GM23338 (cell line): ENCODE data around the gene TMEM191C. TPM values are rescaled to one million over a fixed set of nuclear protein-coding genes. Genes with fewer than 3 reads are reported as not detected.

Source experiments
- ATAC-seq: fragments of 200-7000 bp; cut with Tn5 transposase; 3 replicates; pipeline ENCODE4 v1.9.1; 2020
- DNase-seq: peaks from one replicate; pipeline ENCODE4 v3.0.0-alpha.2; 2015; ENCODE audit warnings: low spot score
- H2AFZ ChIP-seq: fragments of 200-600 bp; sonication (generic); 2 replicates; pipeline ENCODE4 v1.8.0; 2016; ENCODE audit warnings: antibody characterized with exemption, mild to moderate bottlenecking, moderate library complexity
- H3F3A ChIP-seq: fragments of 200-600 bp; sonication (generic); replicated peaks from 2 replicates; pipeline ENCODE4 v1.8.0; 2017; ENCODE audit warnings: antibody characterized with exemption, mixed run types, low read depth
- H3K27ac ChIP-seq: fragments of 200-600 bp; sonication (generic); 2 replicates; pipeline ENCODE4 v1.6.1; 2016; ENCODE audit warnings: low read depth
- H3K27me3 ChIP-seq: fragments of 200-600 bp; sonication (generic); 2 replicates; pipeline ENCODE4 v1.8.0; 2016; ENCODE audit warnings: mild to moderate bottlenecking, mixed run types, moderate library complexity; ENCODE audit not compliant: insufficient read depth
- H3K36me3 ChIP-seq: fragments of 200-600 bp; sonication (generic); 2 replicates; pipeline ENCODE4 v1.8.0; 2016; ENCODE audit warnings: mild to moderate bottlenecking; ENCODE audit not compliant: insufficient read depth
- H3K4me1 ChIP-seq: fragments of 200-600 bp; sonication (generic); 2 replicates; pipeline ENCODE4 v1.8.0; 2016; ENCODE audit warnings: mild to moderate bottlenecking, moderate library complexity; ENCODE audit not compliant: insufficient read depth
- H3K4me2 ChIP-seq: fragments of 200-600 bp; sonication (generic); 2 replicates; pipeline ENCODE4 v1.7.1; 2017; ENCODE audit warnings: mixed run types
- H3K4me3 ChIP-seq: fragments of 200-600 bp; sonication (generic); 2 replicates; pipeline ENCODE4 v1.6.1; 2016; ENCODE audit warnings: mixed run types
- H3K79me2 ChIP-seq: fragments of 200-600 bp; sonication (generic); replicated peaks from 2 replicates; pipeline ENCODE4 v1.8.0; 2017; ENCODE audit warnings: mild to moderate bottlenecking; ENCODE audit not compliant: insufficient read depth
- H3K9me2 ChIP-seq: fragments of 200-600 bp; sonication (generic); 2 replicates; pipeline ENCODE4 v1.8.0; 2017; ENCODE audit not compliant: insufficient read depth
- H4K20me1 ChIP-seq: fragments of 200-600 bp; sonication (generic); replicated peaks from 2 replicates; pipeline ENCODE4 v1.8.0; 2017; ENCODE audit warnings: mild to moderate bottlenecking; ENCODE audit not compliant: insufficient read depth
- H3K27ac Mint-ChIP-seq: 2 replicates; pipeline ENCODE4 v1.8.0; 2020; ENCODE audit warnings: inconsistent platforms, mild to moderate bottlenecking, moderate library complexity, mixed read lengths
- H3K27me3 Mint-ChIP-seq: 3 replicates; pipeline ENCODE4 v1.8.0; 2022; ENCODE audit warnings: low read depth, mild to moderate bottlenecking, moderate library complexity, mixed read lengths, inconsistent platforms; ENCODE audit not compliant: insufficient read depth, poor library complexity
- H3K36me3 Mint-ChIP-seq: 3 replicates; pipeline ENCODE4 v1.8.0; 2021; ENCODE audit warnings: low read depth, mild to moderate bottlenecking, inconsistent platforms, moderate library complexity, mixed read lengths
- H3K4me1 Mint-ChIP-seq: 3 replicates; pipeline ENCODE4 v1.8.0; 2020; ENCODE audit warnings: mild to moderate bottlenecking, inconsistent platforms, mixed read lengths
- H3K4me3 Mint-ChIP-seq: 3 replicates; pipeline ENCODE4 v1.8.0; 2021; ENCODE audit warnings: moderate library complexity, mild to moderate bottlenecking, inconsistent platforms, mixed read lengths
- H3K9me3 Mint-ChIP-seq: 3 replicates; pipeline ENCODE4 v1.8.0; 2020; ENCODE audit warnings: moderate library complexity, mild to moderate bottlenecking, inconsistent platforms, mixed read lengths
- EZH2phosphoT487 ChIP-seq: fragments of 200-600 bp; sonication (generic); IDR thresholded peaks from one replicate; pipeline ENCODE4 v1.8.1; 2018; ENCODE audit warnings: antibody characterized with exemption; ENCODE audit not compliant: unreplicated experiment
- polyA plus RNA-seq: library from polyadenylated mRNA; unstranded; fragments of >200 nt; fragmentation: Nextera tagmentation; extraction: Ambion mirVana; gene quantifications from 2 replicates; pipeline ENCODE4 v1.2.1, GENCODE V29; 2016
- total RNA-seq: library from RNA; depleted of rRNA; stranded (reverse); fragments of >200 nt; shearing (Covaris generic); gene quantifications from 2 replicates; pipeline ENCODE4 v1.2.3, GENCODE V29; 2014
- TF ChIP-seq, protein P1 (sequence below): fragments of 250-450 bp; sonication (Bioruptor Pico); IDR thresholded peaks from 2 replicates; pipeline ENCODE4 v1.5.0; 2020; ENCODE audit warnings: mild to moderate bottlenecking, moderate library complexity
- TF ChIP-seq, protein P2 (sequence below), 2 experiments: fragments of 200-600 bp in 1 of 2; sonication (generic) in 1 of 2; conservative IDR thresholded peaks; 2 replicates each; pipeline versions ENCODE4 v1.5.1 to v1.6.1; 2016 to 2017; ENCODE audit warnings: antibody characterized with exemption in 2 of 2, low read depth in 2 of 2, mild to moderate bottlenecking in 2 of 2, moderate library complexity in 1 of 2

TMEM191C gene
- total and polyA plus RNA-seq, 2 experiments from 2014 or later = 2.8 to 6.1 TPM

DNA sequence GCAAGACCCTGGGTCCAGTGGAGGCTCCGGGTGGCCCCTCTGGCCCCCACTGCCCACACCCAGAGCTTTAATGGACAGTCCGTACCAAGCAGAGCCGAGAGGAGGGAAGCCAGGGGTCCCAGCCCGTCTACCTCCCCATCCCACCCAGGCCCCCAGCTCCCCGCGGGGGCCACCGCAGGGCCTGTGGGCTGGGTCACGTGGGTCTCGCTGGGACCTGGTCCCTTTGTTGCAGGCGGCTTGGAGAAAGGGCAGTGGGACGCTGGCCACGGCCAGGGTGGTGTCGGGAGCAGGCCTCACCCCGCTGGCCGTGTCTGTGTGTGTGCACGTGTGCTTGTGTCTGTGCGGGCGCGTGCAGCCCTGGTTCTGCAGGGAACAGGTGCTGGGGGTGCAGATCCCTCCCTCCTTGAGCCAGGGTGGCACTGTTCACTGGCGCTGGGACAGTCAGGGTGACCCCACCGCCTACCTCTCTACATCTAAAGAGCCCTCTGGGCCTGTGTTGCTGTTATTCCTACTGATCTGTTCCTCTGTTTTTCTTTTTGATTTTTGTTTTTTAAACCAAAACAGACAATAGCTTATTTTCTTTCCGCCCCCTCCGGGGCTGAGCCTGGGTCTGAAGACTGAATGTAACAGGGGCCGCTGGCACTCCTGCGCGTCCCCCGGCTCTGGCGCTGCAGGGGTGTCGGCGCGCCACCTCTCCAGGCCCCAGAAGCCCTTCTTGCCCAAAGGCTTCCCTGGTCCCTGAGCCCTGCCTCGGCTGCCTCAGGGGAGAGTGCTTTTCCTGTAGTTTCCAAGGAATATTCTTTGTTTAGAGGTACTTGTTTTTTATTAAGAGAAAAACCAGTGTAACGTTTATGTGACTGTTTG is 20.1 kb upstream of the TMEM191C start (continued):
- TF ChIP-seq, protein P1, sequence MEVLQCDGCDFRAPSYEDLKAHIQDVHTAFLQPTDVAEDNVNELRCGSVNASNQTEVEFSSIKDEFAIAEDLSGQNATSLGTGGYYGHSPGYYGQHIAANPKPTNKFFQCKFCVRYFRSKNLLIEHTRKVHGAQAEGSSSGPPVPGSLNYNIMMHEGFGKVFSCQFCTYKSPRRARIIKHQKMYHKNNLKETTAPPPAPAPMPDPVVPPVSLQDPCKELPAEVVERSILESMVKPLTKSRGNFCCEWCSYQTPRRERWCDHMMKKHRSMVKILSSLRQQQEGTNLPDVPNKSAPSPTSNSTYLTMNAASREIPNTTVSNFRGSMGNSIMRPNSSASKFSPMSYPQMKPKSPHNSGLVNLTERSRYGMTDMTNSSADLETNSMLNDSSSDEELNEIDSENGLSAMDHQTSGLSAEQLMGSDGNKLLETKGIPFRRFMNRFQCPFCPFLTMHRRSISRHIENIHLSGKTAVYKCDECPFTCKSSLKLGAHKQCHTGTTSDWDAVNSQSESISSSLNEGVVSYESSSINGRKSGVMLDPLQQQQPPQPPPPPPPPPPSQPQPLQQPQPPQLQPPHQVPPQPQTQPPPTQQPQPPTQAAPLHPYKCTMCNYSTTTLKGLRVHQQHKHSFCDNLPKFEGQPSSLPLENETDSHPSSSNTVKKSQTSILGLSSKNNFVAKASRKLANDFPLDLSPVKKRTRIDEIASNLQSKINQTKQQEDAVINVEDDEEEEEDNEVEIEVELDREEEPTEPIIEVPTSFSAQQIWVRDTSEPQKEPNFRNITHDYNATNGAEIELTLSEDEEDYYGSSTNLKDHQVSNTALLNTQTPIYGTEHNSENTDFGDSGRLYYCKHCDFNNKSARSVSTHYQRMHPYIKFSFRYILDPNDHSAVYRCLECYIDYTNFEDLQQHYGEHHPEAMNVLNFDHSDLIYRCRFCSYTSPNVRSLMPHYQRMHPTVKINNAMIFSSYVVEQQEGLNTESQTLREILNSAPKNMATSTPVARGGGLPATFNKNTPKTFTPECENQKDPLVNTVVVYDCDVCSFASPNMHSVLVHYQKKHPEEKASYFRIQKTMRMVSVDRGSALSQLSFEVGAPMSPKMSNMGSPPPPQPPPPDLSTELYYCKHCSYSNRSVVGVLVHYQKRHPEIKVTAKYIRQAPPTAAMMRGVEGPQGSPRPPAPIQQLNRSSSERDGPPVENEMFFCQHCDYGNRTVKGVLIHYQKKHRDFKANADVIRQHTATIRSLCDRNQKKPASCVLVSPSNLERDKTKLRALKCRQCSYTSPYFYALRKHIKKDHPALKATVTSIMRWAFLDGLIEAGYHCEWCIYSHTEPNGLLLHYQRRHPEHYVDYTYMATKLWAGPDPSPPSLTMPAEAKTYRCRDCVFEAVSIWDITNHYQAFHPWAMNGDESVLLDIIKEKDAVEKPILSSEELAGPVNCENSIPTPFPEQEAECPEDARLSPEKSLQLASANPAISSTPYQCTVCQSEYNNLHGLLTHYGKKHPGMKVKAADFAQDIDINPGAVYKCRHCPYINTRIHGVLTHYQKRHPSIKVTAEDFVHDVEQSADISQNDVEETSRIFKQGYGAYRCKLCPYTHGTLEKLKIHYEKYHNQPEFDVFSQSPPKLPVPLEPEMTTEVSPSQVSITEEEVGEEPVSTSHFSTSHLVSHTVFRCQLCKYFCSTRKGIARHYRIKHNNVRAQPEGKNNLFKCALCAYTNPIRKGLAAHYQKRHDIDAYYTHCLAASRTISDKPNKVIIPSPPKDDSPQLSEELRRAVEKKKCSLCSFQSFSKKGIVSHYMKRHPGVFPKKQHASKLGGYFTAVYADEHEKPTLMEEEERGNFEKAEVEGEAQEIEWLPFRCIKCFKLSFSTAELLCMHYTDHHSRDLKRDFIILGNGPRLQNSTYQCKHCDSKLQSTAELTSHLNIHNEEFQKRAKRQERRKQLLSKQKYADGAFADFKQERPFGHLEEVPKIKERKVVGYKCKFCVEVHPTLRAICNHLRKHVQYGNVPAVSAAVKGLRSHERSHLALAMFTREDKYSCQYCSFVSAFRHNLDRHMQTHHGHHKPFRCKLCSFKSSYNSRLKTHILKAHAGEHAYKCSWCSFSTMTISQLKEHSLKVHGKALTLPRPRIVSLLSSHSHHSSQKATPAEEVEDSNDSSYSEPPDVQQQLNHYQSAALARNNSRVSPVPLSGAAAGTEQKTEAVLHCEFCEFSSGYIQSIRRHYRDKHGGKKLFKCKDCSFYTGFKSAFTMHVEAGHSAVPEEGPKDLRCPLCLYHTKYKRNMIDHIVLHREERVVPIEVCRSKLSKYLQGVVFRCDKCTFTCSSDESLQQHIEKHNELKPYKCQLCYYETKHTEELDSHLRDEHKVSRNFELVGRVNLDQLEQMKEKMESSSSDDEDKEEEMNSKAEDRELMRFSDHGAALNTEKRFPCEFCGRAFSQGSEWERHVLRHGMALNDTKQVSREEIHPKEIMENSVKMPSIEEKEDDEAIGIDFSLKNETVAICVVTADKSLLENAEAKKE (CRISPR knock-in tag) = no peak

DNA sequence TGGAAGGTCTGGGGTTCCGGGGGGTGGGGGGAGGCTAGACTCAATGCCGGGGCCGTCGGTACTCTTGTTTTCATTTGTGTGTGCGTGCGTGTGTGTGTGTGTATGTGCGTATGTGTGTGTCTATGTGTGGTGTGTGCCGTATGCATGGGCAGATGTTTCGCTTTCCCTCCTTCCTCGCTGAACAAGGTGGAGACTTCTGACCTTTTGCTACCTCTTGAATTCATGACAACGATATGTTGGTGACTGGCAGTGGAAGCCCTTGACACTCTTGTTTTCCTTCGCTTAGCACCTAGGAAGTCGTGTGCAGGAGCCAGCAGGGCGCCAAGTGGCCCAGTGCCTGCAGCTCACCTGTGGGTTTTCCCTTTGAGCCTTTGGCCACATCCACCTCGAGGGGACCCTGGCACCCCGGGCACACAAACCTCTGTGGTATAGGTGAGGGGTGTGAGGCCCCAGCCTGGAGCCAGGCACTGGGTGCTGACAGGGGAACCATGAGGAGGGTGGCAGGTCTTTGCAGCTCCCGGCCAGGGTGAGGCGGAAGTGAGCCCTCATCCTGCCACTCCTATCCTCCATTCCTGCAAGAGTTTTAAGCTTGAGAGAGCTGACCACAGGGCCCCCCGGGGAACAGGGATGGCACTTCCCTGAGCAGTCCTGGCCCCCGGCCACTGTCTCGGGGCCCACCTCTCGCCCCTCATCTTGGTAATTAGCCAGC is 19.3 kb upstream of the TMEM191C start:
- Histone ChIP-seq H3K4me3 (no peak overlapping the region), H3F3A (no peaks in the 10 kb centered on the region), H3K4me2 (no peak overlapping the region), H3K27ac (no peak overlapping the region), H3K9me2 (no peaks in the 10 kb centered on the region), H3K79me2 (peaks cover 13% of the 10 kb centered on the region; the same call in 1 of the 2 replicates), H4K20me1 (peaks cover 11% of the 10 kb centered on the region), H3K36me3 (no peaks in the 10 kb centered on the region), H2AFZ (no peak overlapping the region), H3K4me1 (0 out of 2 replicates have a peak, but pooled peaks cover 11% of the 10 kb centered on the region), H3K27me3 (no peaks in the 10 kb centered on the region)
- peak; percentile 65 for ATAC-seq
- Mint-ChIP-seq H3K9me3 (no peaks in the 10 kb centered on the region; the same call in 2 of the 3 replicates), H3K36me3 (peaks cover 15% of the 10 kb centered on the region), H3K27me3 (peaks cover 11% of the 10 kb centered on the region), H3K4me3 (no peak overlapping the region), H3K4me1 (peaks cover 34% of the 10 kb centered on the region), H3K27ac (no peak overlapping the region; the same call in 1 of the 2 replicates)
- no peak for TF ChIP-seq EZH2phosphoT487
- TF ChIP-seq, protein P2, sequence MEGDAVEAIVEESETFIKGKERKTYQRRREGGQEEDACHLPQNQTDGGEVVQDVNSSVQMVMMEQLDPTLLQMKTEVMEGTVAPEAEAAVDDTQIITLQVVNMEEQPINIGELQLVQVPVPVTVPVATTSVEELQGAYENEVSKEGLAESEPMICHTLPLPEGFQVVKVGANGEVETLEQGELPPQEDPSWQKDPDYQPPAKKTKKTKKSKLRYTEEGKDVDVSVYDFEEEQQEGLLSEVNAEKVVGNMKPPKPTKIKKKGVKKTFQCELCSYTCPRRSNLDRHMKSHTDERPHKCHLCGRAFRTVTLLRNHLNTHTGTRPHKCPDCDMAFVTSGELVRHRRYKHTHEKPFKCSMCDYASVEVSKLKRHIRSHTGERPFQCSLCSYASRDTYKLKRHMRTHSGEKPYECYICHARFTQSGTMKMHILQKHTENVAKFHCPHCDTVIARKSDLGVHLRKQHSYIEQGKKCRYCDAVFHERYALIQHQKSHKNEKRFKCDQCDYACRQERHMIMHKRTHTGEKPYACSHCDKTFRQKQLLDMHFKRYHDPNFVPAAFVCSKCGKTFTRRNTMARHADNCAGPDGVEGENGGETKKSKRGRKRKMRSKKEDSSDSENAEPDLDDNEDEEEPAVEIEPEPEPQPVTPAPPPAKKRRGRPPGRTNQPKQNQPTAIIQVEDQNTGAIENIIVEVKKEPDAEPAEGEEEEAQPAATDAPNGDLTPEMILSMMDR (conservative IDR thresholded peaks at IDR 0.05; ENCODE audit: low read depth in 2 of 2) = peak; percentile 53 to 62
- TF ChIP-seq, protein P1 (CRISPR knock-in tag) = no peak
- DNase-seq = peak; percentile 64
